C4-2B (cell line): ENCODE measurements around the gene SUN1.
"Not testable (repeated sequence)": the region's sequence is repeated elsewhere in the genome, so short reads cannot be mapped to it uniquely, and the experiment has no call there.

ENCODE experiments used
- H3K27ac ChIP-seq: fragments of 450-650 bp; 2 replicates; pipeline ENCODE4 v1.5.1; 2017
- CTCF ChIP-seq: fragments of 450-650 bp; conservative IDR thresholded peaks from 2 replicates; pipeline ENCODE4 v1.5.1; 2017; ENCODE audit warnings: mild to moderate bottlenecking
- ZFX ChIP-seq: fragments of 450-650 bp; IDR thresholded peaks from 2 replicates; pipeline ENCODE4 v1.6.1; 2017

SUN1 gene

GRCh38 chr7:787332-788240 is 44.7 kb upstream of the SUN1 start:
- TF ChIP-seq CTCF (no peak), ZFX (no peak)
- no peak overlapping the region for H3K27ac ChIP-seq

- TF ChIP-seq CTCF, result no peak
- TF ChIP-seq ZFX, result no peak
- no peak overlapping the region for H3K27ac ChIP-seq
Observed at GRCh38 chr7:791519-791918, 40.8 kb upstream of the SUN1 start.

- TF ChIP-seq CTCF (no peak), ZFX (no peak)
- no peak overlapping the region for H3K27ac ChIP-seq
Observed at GRCh38 chr7:794207-794606, 38.1 kb upstream of the SUN1 start.

GRCh38 chr7:794671-795329 is 37.5 kb upstream of the SUN1 start:
- TF ChIP-seq CTCF (no peak), ZFX (no peak)
- H3K27ac ChIP-seq, result no peak overlapping the region

- H3K27ac ChIP-seq, result not testable (repeated sequence)
Observed at GRCh38 chr7:796434-797169, 35.7 kb upstream of the SUN1 start.

- no peak overlapping the region for H3K27ac ChIP-seq
- TF ChIP-seq CTCF (no peak), ZFX (no peak)
Observed at GRCh38 chr7:798921-799470, 33.3 kb upstream of the SUN1 start.

GRCh38 chr7:800692-801091 is 31.6 kb upstream of the SUN1 start:
- TF ChIP-seq CTCF (no peak), ZFX (no peak)
- H3K27ac ChIP-seq, result no peak overlapping the region

GRCh38 chr7:801351-801750 is 30.9 kb upstream of the SUN1 start:
- not testable (repeated sequence) for H3K27ac ChIP-seq
